H9 (cell line): ENCODE results near the gene RARG. TPM values are rescaled to one million over a fixed set of nuclear protein-coding genes. Genes with fewer than 3 reads are reported as not detected.

ENCODE experiments used
- DNase-seq: peaks from one replicate; pipeline ENCODE4 v3.0.0-alpha.2; 2017
- H2AFZ ChIP-seq: one replicate; pipeline ENCODE4 v1.6.1; 2013; ENCODE audit warnings: mild to moderate bottlenecking, low read length, control low read depth, moderate library complexity
- H2AK5ac ChIP-seq: 2 replicates; pipeline ENCODE4 v1.6.1; 2013; ENCODE audit warnings: low read length, control low read depth, mixed read lengths; ENCODE audit not compliant: insufficient read length
- H2BK120ac ChIP-seq: one replicate; pipeline ENCODE4 v1.6.1; 2013; ENCODE audit warnings: low read depth, mild to moderate bottlenecking, low read length, control low read depth, inconsistent platforms; ENCODE audit not compliant: poor library complexity, severe bottlenecking
- H2BK12ac ChIP-seq: 2 replicates; pipeline ENCODE4 v1.6.1; 2013; ENCODE audit warnings: low read length, control low read depth, mixed read lengths, low read depth; ENCODE audit not compliant: insufficient read length
- H2BK15ac ChIP-seq: 2 replicates; pipeline ENCODE4 v1.6.1; 2013; ENCODE audit warnings: low read depth, low read length, control low read depth
- H2BK20ac ChIP-seq: one replicate; pipeline ENCODE4 v1.6.1; 2013; ENCODE audit warnings: low read depth, mild to moderate bottlenecking, low read length, control low read depth, inconsistent platforms; ENCODE audit not compliant: poor library complexity, severe bottlenecking
- H2BK5ac ChIP-seq: 2 replicates; pipeline ENCODE4 v1.6.1; 2013; ENCODE audit warnings: low read length, control low read depth, mixed read lengths; ENCODE audit not compliant: insufficient read length
- H3K14ac ChIP-seq: 2 replicates; pipeline ENCODE4 v1.6.1; 2013; ENCODE audit warnings: low read length, control low read depth; ENCODE audit not compliant: insufficient read depth
- H3K18ac ChIP-seq: 2 replicates; pipeline ENCODE4 v1.6.1; 2013; ENCODE audit warnings: low read depth, mild to moderate bottlenecking, mixed read lengths, low read length, control low read depth; ENCODE audit not compliant: insufficient read length
- H3K23ac ChIP-seq: 2 replicates; pipeline ENCODE4 v1.6.1; 2013; ENCODE audit warnings: low read length, control low read depth, mixed read lengths, low read depth; ENCODE audit not compliant: insufficient read length
- H3K23me2 ChIP-seq: 2 replicates; pipeline ENCODE4 v1.6.1; 2013; ENCODE audit warnings: low read depth, mild to moderate bottlenecking, mixed read lengths, low read length, control low read depth; ENCODE audit not compliant: insufficient read length, poor library complexity, severe bottlenecking
- H3K27ac ChIP-seq: 2 replicates; pipeline ENCODE4 v1.5.1; 2013; ENCODE audit warnings: low read length, control low read depth, mixed read lengths, low read depth; ENCODE audit not compliant: insufficient read length
- H3K27me3 ChIP-seq: 2 replicates; pipeline ENCODE4 v1.6.1; 2013; ENCODE audit warnings: low read length, control low read depth, inconsistent platforms; ENCODE audit not compliant: insufficient read depth
- H3K4ac ChIP-seq: 2 replicates; pipeline ENCODE4 v1.6.1; 2013; ENCODE audit warnings: low read depth, mild to moderate bottlenecking, control low read depth, inconsistent platforms, low read length, moderate library complexity
- H3K4me1 ChIP-seq: 2 replicates; pipeline ENCODE4 v1.6.1; 2013; ENCODE audit warnings: low read length, control low read depth, inconsistent platforms; ENCODE audit not compliant: insufficient read depth
- H3K4me2 ChIP-seq: 2 replicates; pipeline ENCODE4 v1.6.1; 2013; ENCODE audit warnings: low read length, control low read depth, mixed read lengths; ENCODE audit not compliant: insufficient read length, insufficient read depth
- H3K56ac ChIP-seq: 2 replicates; pipeline ENCODE4 v1.6.1; 2013; ENCODE audit warnings: low read depth, mild to moderate bottlenecking, mixed read lengths, low read length, control low read depth; ENCODE audit not compliant: insufficient read length
- H3K79me1 ChIP-seq: 2 replicates; pipeline ENCODE4 v1.6.1; 2013; ENCODE audit warnings: low read depth, mild to moderate bottlenecking, moderate library complexity, low read length, control low read depth, inconsistent platforms; ENCODE audit not compliant: insufficient read depth, poor library complexity, severe bottlenecking
- H3K79me2 ChIP-seq: 2 replicates; pipeline ENCODE4 v1.6.1; 2013; ENCODE audit warnings: low read length, control low read depth, inconsistent platforms; ENCODE audit not compliant: insufficient read depth
- H3K9ac ChIP-seq: 2 replicates; pipeline ENCODE4 v1.6.1; 2013; ENCODE audit warnings: low read length, control low read depth, mixed read lengths; ENCODE audit not compliant: insufficient read length; ENCODE audit errors: extremely low read depth
- H3K9me3 ChIP-seq: one replicate; pipeline ENCODE4 v1.6.1; 2013; ENCODE audit warnings: low read depth, low read length, inconsistent platforms; ENCODE audit not compliant: control insufficient read depth
- H3T11ph ChIP-seq: one replicate; pipeline ENCODE4 v1.6.1; 2013; ENCODE audit warnings: mild to moderate bottlenecking, low read length, control low read depth, inconsistent platforms
- H4K20me1 ChIP-seq: one replicate; pipeline ENCODE4 v1.6.1; 2013; ENCODE audit not compliant: control insufficient read depth, insufficient read length, insufficient read depth
- H4K5ac ChIP-seq: 2 replicates; pipeline ENCODE4 v1.6.1; 2013; ENCODE audit warnings: low read depth, mild to moderate bottlenecking, mixed read lengths, low read length, control low read depth; ENCODE audit not compliant: insufficient read length
- H4K8ac ChIP-seq: replicated peaks from 2 replicates; pipeline ENCODE4 v1.6.1; 2013; ENCODE audit warnings: low read length, control low read depth, mixed read lengths, low read depth; ENCODE audit not compliant: insufficient read length
- H4K91ac ChIP-seq: 2 replicates; pipeline ENCODE4 v1.6.1; 2013; ENCODE audit warnings: low read depth, mild to moderate bottlenecking, moderate library complexity, mixed read lengths, low read length, control low read depth; ENCODE audit not compliant: insufficient read length
- H3K27ac Mint-ChIP-seq, 3 experiments: 2 replicates in 2 of 3; 3 replicates in 1 of 3; pipeline ENCODE4 v1.8.0; 2020 to 2021; ENCODE audit warnings: mixed read lengths in 3 of 3, mild to moderate bottlenecking in 1 of 3, moderate library complexity in 1 of 3
- H3K27me3 Mint-ChIP-seq: 2 replicates; pipeline ENCODE4 v1.8.0; 2021; ENCODE audit warnings: low read depth, mild to moderate bottlenecking, moderate library complexity, mixed read lengths
- H3K36me3 Mint-ChIP-seq, 3 experiments: 2 replicates in 2 of 3; 3 replicates in 1 of 3; pipeline ENCODE4 v1.8.0; 2020 to 2021; ENCODE audit warnings: low read depth in 3 of 3, mixed read lengths in 3 of 3; ENCODE audit not compliant: insufficient read depth in 1 of 3
- H3K4me1 Mint-ChIP-seq, 2 experiments: 2 replicates each; pipeline ENCODE4 v1.8.0; 2020; ENCODE audit warnings: mixed read lengths in 2 of 2
- H3K4me3 Mint-ChIP-seq, 2 experiments: 2 replicates in 1 of 2; 3 replicates in 1 of 2; pipeline ENCODE4 v1.8.0; 2020 to 2021; ENCODE audit warnings: mild to moderate bottlenecking in 2 of 2, mixed read lengths in 2 of 2, moderate library complexity in 1 of 2
- H3K9me3 Mint-ChIP-seq, 2 experiments: 2 replicates in 1 of 2; 3 replicates in 1 of 2; pipeline ENCODE4 v1.8.0; 2020; ENCODE audit warnings: mild to moderate bottlenecking in 2 of 2, mixed read lengths in 2 of 2, moderate library complexity in 1 of 2
- CTCF ChIP-seq: fragments of 200-600 bp; sonication (generic); conservative IDR thresholded peaks from 3 replicates; pipeline ENCODE4 v1.8.0; 2021; ENCODE audit warnings: antibody characterized with exemption, mild to moderate bottlenecking
- WGBS: extraction: QIAGEN DNeasy Blood & Tissue Kit; methylation state at CpG from one replicate; pipeline ENCODE4 v1.1.7; 2013; ENCODE audit warnings: missing lambda C conversion rate, low lambda C conversion rate, mixed read lengths; ENCODE audit not compliant: insufficient read length; ENCODE audit errors: extremely low coverage; 5-methylcytosine and 5-hydroxymethylcytosine counted together
- total RNA-seq: library from RNA; stranded (reverse); gene quantifications from 2 replicates; pipeline ENCODE4 v1.2.1, GENCODE V29; 2021

The RARG gene
- total RNA-seq, 1 experiment from 2014 or later: 43.7 TPM

GRCh38 chr12:53210843-53211242, 21.2 kb downstream of the RARG start:
- Mint-ChIP-seq H3K4me1 (peaks cover 39 to 40% of the 10 kb centered on the region in 2 experiments), H3K27ac (peak overlapping the region in 1 of 3 experiments; percentile 52; a peak in 1 of 7 replicates), H3K36me3 (peaks cover 20 to 58% (median 56%) of the 10 kb centered on the region in 3 experiments; a peak in 6 of 7 replicates), H3K4me3 (no peak overlapping the region), H3K9me3 (no peaks in the 10 kb centered on the region; a peak in 1 of 5 replicates), H3K27me3 (peaks cover 13% of the 10 kb centered on the region)
- no peak overlapping the region for H2BK20ac ChIP-seq
- no peak overlapping the region for H3K27ac ChIP-seq
- no peak overlapping the region for H4K5ac ChIP-seq
- H3K9me3 ChIP-seq: no peaks in the 10 kb centered on the region
- no peaks in the 10 kb centered on the region for H4K20me1 ChIP-seq
- no peak overlapping the region for H2BK120ac ChIP-seq
- H3K4me2 ChIP-seq: no peak overlapping the region
- no peak overlapping the region for H4K91ac ChIP-seq
- H4K8ac ChIP-seq: no peak overlapping the region
- no peak overlapping the region for H3K4ac ChIP-seq
- H2BK12ac ChIP-seq: no peak overlapping the region
- H3K23me2 ChIP-seq: no peaks in the 10 kb centered on the region
- H3K14ac ChIP-seq: no peak overlapping the region
- H3K4me1 ChIP-seq: peaks cover 22% of the 10 kb centered on the region; the same call in 1 of the 2 replicates
- no peak overlapping the region for H2BK5ac ChIP-seq
- no peaks in the 10 kb centered on the region for H3K27me3 ChIP-seq
- H2BK15ac ChIP-seq: no peak overlapping the region
- DNase-seq: no peak
- H3K23ac ChIP-seq: no peak overlapping the region
- no peak overlapping the region for H2AK5ac ChIP-seq
- H2AFZ ChIP-seq: no peak overlapping the region
- no peak overlapping the region for H3K9ac ChIP-seq
- WGBS: no CpG with 5 or more reads among the region's 4 CpGs
- H3K56ac ChIP-seq: no peak overlapping the region
- no peak overlapping the region for H3K18ac ChIP-seq
- TF ChIP-seq CTCF: no peak
- H3K79me2 ChIP-seq: no peaks in the 10 kb centered on the region
- H3K79me1 ChIP-seq: no peaks in the 10 kb centered on the region
- H3T11ph ChIP-seq: no peak overlapping the region
